ENCODE measurements around the gene TTC23. TPM values are rescaled to one million over a fixed set of nuclear protein-coding genes. Genes with fewer than 3 reads are reported as not detected.

The TTC23 gene
- polyA plus RNA-seq, 2 of the 4 experiments (the other 2 are of a cell fraction) = 7.0 to 16.5 TPM

DNA sequence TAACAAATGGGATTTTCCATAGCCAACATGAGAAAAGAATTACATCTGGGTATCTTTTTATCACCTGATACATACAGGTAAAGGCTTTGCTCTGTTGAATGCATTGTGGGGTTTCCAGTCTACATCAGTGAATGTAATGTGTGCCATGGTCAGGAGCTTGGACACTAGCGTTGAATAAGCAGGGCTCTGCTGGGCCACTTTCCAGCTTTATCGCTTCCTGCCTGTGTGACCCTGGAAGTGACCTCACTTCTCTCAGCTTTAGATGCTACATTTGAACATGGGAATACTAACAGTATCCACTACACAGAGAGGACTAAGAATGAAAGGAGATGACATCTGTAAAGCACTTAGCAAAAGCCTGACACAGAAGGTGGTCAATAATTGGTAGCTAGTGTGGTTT is 40.1 kb downstream of the TTC23 start:
- POLR2A ChIA-PET = no interaction called here

DNA sequence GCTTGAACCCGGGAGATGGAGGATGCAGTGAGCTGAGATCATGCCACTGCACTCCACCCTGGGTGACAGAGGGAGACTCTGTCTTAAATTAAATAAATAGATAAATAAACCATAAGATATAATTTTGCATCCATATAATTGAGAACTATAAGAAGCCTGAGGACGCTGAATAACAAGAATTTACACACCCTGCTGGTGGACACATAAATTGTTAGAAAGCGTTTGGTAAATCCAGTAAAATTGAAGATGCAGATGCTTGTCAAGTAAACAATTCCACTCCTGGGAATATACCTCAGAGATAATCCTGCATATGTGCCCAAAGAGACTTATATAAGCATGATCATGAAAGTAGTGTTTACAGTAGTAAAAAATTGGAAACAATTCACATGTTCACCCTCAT is 41.7 kb downstream of the TTC23 start:
- 90% methylated on average over 3 of the region's 3 CpGs for WGBS (ENCODE audit: missing lambda C conversion rate)
- ChIA-PET POLR2A (no interaction called here), CTCF (interaction anchor here (18.4 kb wide), 1 partner anchor 105 kb away, joined by 372 read pairs; the partner anchor contains the start of gene SYNM)
- TF ChIP-seq POLR2AphosphoS2 (conservative IDR thresholded peaks at IDR 0.05; ENCODE audit: low read length) (no peak), CTCF (IDR thresholded peaks at IDR 0.05) (no peak), CBX8 (IDR thresholded peaks at IDR 0.05) (no peak), JUN (IDR thresholded peaks at IDR 0.05) (no peak), RARB (CRISPR knock-in tag; IDR thresholded peaks at IDR 0.05) (no peak), CHD4 (IDR thresholded peaks at IDR 0.05; ENCODE audit: borderline replicate concordance) (no peak), CBX2 (IDR thresholded peaks at IDR 0.05; ENCODE audit: borderline replicate concordance, low read depth) (no peak), RCOR1 (IDR thresholded peaks at IDR 0.05; ENCODE audit: low read depth, low read length) (no peak)
- TF ChIP-seq, protein P1, sequence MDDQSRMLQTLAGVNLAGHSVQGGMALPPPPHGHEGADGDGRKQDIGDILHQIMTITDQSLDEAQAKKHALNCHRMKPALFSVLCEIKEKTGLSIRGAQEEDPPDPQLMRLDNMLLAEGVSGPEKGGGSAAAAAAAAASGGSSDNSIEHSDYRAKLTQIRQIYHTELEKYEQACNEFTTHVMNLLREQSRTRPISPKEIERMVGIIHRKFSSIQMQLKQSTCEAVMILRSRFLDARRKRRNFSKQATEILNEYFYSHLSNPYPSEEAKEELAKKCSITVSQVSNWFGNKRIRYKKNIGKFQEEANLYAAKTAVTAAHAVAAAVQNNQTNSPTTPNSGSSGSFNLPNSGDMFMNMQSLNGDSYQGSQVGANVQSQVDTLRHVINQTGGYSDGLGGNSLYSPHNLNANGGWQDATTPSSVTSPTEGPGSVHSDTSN (IDR thresholded peaks at IDR 0.05) = no peak
- ATAC-seq (no peak), FAIRE-seq (no peak), DNase-seq (ENCODE audit: low read depth in 1 of 2, low spot score in 1 of 2) (no peak)
- Histone ChIP-seq H3K27ac (no peak overlapping the region), H3K4me3 (no peak overlapping the region), H3K4me2 (no peak overlapping the region), H3K9me3 (peaks cover 6% of the 10 kb centered on the region; the same call in 1 of the 3 replicates), H3K4me1 (peaks cover 15% of the 10 kb centered on the region)

More for the DNA sequence above, 40.1 kb downstream of the TTC23 start:
- no peak for DNase-seq (ENCODE audit: low read depth in 1 of 2, low spot score in 1 of 2)
- FAIRE-seq = no peak
- 89% methylated on average over 2 of the region's 2 CpGs for WGBS (ENCODE audit: missing lambda C conversion rate)
- Histone ChIP-seq H3K9me3 (peaks cover 6% of the 10 kb centered on the region; the same call in 1 of the 3 replicates), H3K4me2 (no peak overlapping the region), H3K4me3 (no peak overlapping the region), H3K27ac (no peak overlapping the region), H3K4me1 (peaks cover 16% of the 10 kb centered on the region)
- ATAC-seq = no peak
- TF ChIP-seq POLR2A (IDR thresholded peaks at IDR 0.05; ENCODE audit: low read length) = no peak
- no peak for TF ChIP-seq ESRRA (IDR thresholded peaks at IDR 0.05; ENCODE audit: borderline replicate concordance, low read length)
- no peak for TF ChIP-seq RCOR1 (IDR thresholded peaks at IDR 0.05; ENCODE audit: low read depth, low read length)
- no peak for TF ChIP-seq CBX8 (IDR thresholded peaks at IDR 0.05)
- no peak for TF ChIP-seq ZFP36 (IDR thresholded peaks at IDR 0.05; ENCODE audit: borderline replicate concordance, partially characterized antibody)
- TF ChIP-seq HES2 (IDR thresholded peaks at IDR 0.05) = no peak
- no peak for TF ChIP-seq CBX2 (IDR thresholded peaks at IDR 0.05; ENCODE audit: borderline replicate concordance, low read depth)
- no peak for TF ChIP-seq JUNB (IDR thresholded peaks at IDR 0.05)
- TF ChIP-seq BHLHE40 (IDR thresholded peaks at IDR 0.05; ENCODE audit: low read depth, low read length) = no peak
- no peak for TF ChIP-seq NPAS2 (CRISPR knock-in tag; IDR thresholded peaks at IDR 0.05; ENCODE audit: borderline replicate concordance)
- TF ChIP-seq ATOH8 (CRISPR knock-in tag; IDR thresholded peaks at IDR 0.05; ENCODE audit: low read depth) = no peak
- TF ChIP-seq CEBPB (IDR thresholded peaks at IDR 0.05) = no peak
- no peak for TF ChIP-seq FOSB (CRISPR knock-in tag; IDR thresholded peaks at IDR 0.05)
- no peak for TF ChIP-seq EHMT2 (IDR thresholded peaks at IDR 0.05; ENCODE audit: low read depth)
- TF ChIP-seq HOXA7 (CRISPR knock-in tag; IDR thresholded peaks at IDR 0.05) = no peak
- no peak for TF ChIP-seq MAFK (IDR thresholded peaks at IDR 0.05; ENCODE audit: partially characterized antibody)
- TF ChIP-seq HOXB5 (CRISPR knock-in tag; IDR thresholded peaks at IDR 0.05) = no peak
- TF ChIP-seq E2F6 (IDR thresholded peaks at IDR 0.05; ENCODE audit: borderline replicate concordance, low read depth) = no peak
- CTCF ChIA-PET = interaction anchor here (1.0 to 18.4 kb wide), 6 partner anchors 16 to 767 kb away, joined by 3 to 372 read pairs (median 4); partner anchors contain the start of gene SYNM

Measured in A549 (cell line).